GM12878 (cell line): ENCODE results near the gene UGGT1.

Source experiments
- BHLHE40 ChIP-seq, 2 experiments: fragments of 450-650 bp in 1 of 2; IDR thresholded peaks; 2 replicates each; pipeline ENCODE4 v1.6.1; 2011 to 2017; ENCODE audit warnings: low read depth in 2 of 2, borderline replicate concordance in 1 of 2, improper control_type of control experiment in 1 of 2, low read length in 1 of 2, mild to moderate bottlenecking in 1 of 2
- CHD1 ChIP-seq: IDR thresholded peaks from 2 replicates; pipeline ENCODE4 v1.6.1; 2012; ENCODE audit warnings: low read depth, low read length, improper control_type of control experiment
- FOS ChIP-seq: IDR thresholded peaks from 3 replicates; pipeline ENCODE4 v1.6.1; 2011; ENCODE audit warnings: borderline replicate concordance; ENCODE audit not compliant: insufficient read length; ENCODE audit errors: extremely low read depth
- MYC ChIP-seq: IDR thresholded peaks from 2 replicates; pipeline ENCODE4 v1.6.1; 2011; ENCODE audit warnings: mild to moderate bottlenecking, low read length, moderate library complexity, inconsistent platforms; ENCODE audit not compliant: insufficient read depth, insufficient replicate concordance, insufficient read length, severe bottlenecking
- POLR2AphosphoS2 ChIP-seq: IDR thresholded peaks from 2 replicates; pipeline ENCODE4 v1.6.1; 2011; ENCODE audit warnings: low read depth, mild to moderate bottlenecking, low read length, improper control_type of control experiment, moderate library complexity
- SIN3A ChIP-seq: IDR thresholded peaks from 2 replicates; pipeline ENCODE4 v1.6.1; 2012; ENCODE audit warnings: low read depth, low read length, improper control_type of control experiment
- TF ChIP-seq, protein P1 (sequence below), 3 experiments: IDR thresholded peaks in 2 of 3; conservative IDR thresholded peaks in 1 of 3; 2 replicates each; pipeline ENCODE4 v1.5.1; 2011; ENCODE audit warnings: low read depth in 3 of 3, low read length in 3 of 3, mild to moderate bottlenecking in 3 of 3, control low read depth in 2 of 3, moderate library complexity in 2 of 3, inconsistent platforms in 1 of 3, mixed read lengths in 1 of 3; ENCODE audit not compliant: control insufficient read depth in 2 of 3, insufficient read depth in 1 of 3; ENCODE audit errors: extremely low read depth in 1 of 3
- TF ChIP-seq, protein P2 (sequence below): IDR thresholded peaks from 2 replicates; pipeline ENCODE4 v1.6.1; 2012; ENCODE audit warnings: mild to moderate bottlenecking, low read depth, low read length

DNA sequence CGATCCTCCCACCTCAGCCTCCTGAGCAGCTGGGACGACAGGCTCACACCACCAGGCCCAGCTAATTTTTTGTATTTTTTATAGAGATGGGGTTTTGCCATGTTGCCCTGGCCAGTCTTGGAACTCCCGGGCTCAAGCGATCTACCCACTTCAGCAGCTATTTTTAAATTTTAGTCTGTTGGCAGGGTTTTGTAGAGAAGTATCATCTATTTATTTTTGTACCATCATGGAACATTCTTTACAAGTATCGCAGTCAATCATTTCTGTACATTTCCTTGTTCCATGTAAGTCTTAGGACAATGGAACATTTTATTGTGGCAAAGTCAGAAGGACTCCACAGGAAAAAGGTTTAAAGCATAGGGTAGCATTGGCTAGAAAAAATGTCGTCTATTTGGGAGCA, 94.6 kb downstream of the UGGT1 start:
- TF ChIP-seq BHLHE40 (IDR thresholded peaks at IDR 0.05; ENCODE audit: borderline replicate concordance in 1 of 2, low read depth in 2 of 2, low read length in 1 of 2) (no peak), FOS (no peak), SIN3A (no peak), MYC (no peak), POLR2AphosphoS2 (no peak), CHD1 (no peak)
- TF ChIP-seq, protein P1, sequence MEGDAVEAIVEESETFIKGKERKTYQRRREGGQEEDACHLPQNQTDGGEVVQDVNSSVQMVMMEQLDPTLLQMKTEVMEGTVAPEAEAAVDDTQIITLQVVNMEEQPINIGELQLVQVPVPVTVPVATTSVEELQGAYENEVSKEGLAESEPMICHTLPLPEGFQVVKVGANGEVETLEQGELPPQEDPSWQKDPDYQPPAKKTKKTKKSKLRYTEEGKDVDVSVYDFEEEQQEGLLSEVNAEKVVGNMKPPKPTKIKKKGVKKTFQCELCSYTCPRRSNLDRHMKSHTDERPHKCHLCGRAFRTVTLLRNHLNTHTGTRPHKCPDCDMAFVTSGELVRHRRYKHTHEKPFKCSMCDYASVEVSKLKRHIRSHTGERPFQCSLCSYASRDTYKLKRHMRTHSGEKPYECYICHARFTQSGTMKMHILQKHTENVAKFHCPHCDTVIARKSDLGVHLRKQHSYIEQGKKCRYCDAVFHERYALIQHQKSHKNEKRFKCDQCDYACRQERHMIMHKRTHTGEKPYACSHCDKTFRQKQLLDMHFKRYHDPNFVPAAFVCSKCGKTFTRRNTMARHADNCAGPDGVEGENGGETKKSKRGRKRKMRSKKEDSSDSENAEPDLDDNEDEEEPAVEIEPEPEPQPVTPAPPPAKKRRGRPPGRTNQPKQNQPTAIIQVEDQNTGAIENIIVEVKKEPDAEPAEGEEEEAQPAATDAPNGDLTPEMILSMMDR (IDR thresholded peaks at IDR 0.05 in 2 of 3, conservative IDR thresholded peaks at IDR 0.05 in 1 of 3; ENCODE audit: control insufficient read depth in 2 of 3, extremely low read depth in 1 of 3, insufficient read depth in 1 of 3, low read depth in 3 of 3, low read length in 3 of 3) = no peak
- TF ChIP-seq, protein P2, sequence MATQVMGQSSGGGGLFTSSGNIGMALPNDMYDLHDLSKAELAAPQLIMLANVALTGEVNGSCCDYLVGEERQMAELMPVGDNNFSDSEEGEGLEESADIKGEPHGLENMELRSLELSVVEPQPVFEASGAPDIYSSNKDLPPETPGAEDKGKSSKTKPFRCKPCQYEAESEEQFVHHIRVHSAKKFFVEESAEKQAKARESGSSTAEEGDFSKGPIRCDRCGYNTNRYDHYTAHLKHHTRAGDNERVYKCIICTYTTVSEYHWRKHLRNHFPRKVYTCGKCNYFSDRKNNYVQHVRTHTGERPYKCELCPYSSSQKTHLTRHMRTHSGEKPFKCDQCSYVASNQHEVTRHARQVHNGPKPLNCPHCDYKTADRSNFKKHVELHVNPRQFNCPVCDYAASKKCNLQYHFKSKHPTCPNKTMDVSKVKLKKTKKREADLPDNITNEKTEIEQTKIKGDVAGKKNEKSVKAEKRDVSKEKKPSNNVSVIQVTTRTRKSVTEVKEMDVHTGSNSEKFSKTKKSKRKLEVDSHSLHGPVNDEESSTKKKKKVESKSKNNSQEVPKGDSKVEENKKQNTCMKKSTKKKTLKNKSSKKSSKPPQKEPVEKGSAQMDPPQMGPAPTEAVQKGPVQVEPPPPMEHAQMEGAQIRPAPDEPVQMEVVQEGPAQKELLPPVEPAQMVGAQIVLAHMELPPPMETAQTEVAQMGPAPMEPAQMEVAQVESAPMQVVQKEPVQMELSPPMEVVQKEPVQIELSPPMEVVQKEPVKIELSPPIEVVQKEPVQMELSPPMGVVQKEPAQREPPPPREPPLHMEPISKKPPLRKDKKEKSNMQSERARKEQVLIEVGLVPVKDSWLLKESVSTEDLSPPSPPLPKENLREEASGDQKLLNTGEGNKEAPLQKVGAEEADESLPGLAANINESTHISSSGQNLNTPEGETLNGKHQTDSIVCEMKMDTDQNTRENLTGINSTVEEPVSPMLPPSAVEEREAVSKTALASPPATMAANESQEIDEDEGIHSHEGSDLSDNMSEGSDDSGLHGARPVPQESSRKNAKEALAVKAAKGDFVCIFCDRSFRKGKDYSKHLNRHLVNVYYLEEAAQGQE = no peak
